PC-9 (cell line): ENCODE data around the gene ZCRB1. TPM values are rescaled to one million over a fixed set of nuclear protein-coding genes. Genes with fewer than 3 reads are reported as not detected.

Experiments used
- BruUV-seq: library from RNA; stranded (reverse); fragments of 400-500 nt; replicated peaks from 2 replicates; lab custom pipeline; 2021; lab: Mats Ljungman, UMichigan
- CTCF ChIA-PET: fragments of 300-600 bp; sonication (Branson Sonifier 250); formaldehyde crosslinking; loops from one replicate; lab custom pipeline; 2022; ENCODE audit warnings: antibody characterized with exemption; lab: Charles Lee
- POLR2A ChIA-PET: fragments of 300-600 bp; sonication (Branson Sonifier 250); formaldehyde crosslinking; loops from one replicate; lab custom pipeline; 2022; ENCODE audit warnings: antibody characterized with exemption; ENCODE audit not compliant: unreplicated experiment; lab: Charles Lee
- DNase-seq, 2 experiments: peaks; one replicate each; pipeline versions ENCODE4 v3.0.0 to v3.0.0-alpha.2; 2015 to 2022; ENCODE audit warnings: mixed read lengths in 1 of 2
- H2AFZ ChIP-seq: fragments of 200-600 bp; sonication (generic); 2 replicates; pipeline ENCODE4 v1.8.1; 2017; ENCODE audit warnings: antibody characterized with exemption
- H3F3A ChIP-seq: fragments of 200-600 bp; sonication (generic); 2 replicates; pipeline ENCODE4 v1.8.1; 2017; ENCODE audit warnings: antibody characterized with exemption, mild to moderate bottlenecking, low read depth; ENCODE audit not compliant: insufficient read depth
- H3K27ac ChIP-seq: fragments of 200-600 bp; sonication (generic); 2 replicates; pipeline ENCODE4 v1.6.1; 2016; ENCODE audit warnings: mixed run types
- H3K27me3 ChIP-seq: fragments of 200-600 bp; sonication (generic); 2 replicates; pipeline ENCODE4 v1.6.1; 2016; ENCODE audit warnings: low read depth, mixed run types; ENCODE audit not compliant: insufficient read depth
- H3K36me3 ChIP-seq: fragments of 200-600 bp; sonication (generic); 2 replicates; pipeline ENCODE4 v1.6.1; 2016; ENCODE audit warnings: low read depth, mixed run types
- H3K4me1 ChIP-seq: fragments of 200-600 bp; sonication (generic); replicated peaks from 2 replicates; pipeline ENCODE4 v1.6.1; 2016; ENCODE audit warnings: mixed run types; ENCODE audit not compliant: insufficient read depth
- H3K4me2 ChIP-seq: fragments of 200-600 bp; sonication (generic); 2 replicates; pipeline ENCODE4 v1.6.1; 2017; ENCODE audit warnings: mixed run types
- H3K4me3 ChIP-seq: fragments of 200-600 bp; sonication (generic); 2 replicates; pipeline ENCODE4 v1.6.1; 2016; ENCODE audit warnings: mixed run types
- H3K79me2 ChIP-seq: fragments of 200-600 bp; sonication (generic); 2 replicates; pipeline ENCODE4 v1.6.1; 2017; ENCODE audit warnings: low read depth, mixed run types
- H3K9me2 ChIP-seq: fragments of 200-600 bp; sonication (generic); 2 replicates; pipeline ENCODE4 v1.8.1; 2017; ENCODE audit warnings: mild to moderate bottlenecking; ENCODE audit not compliant: insufficient read depth
- H3K9me3 ChIP-seq: fragments of 200-600 bp; sonication (generic); 2 replicates; pipeline ENCODE4 v1.8.1; 2016; ENCODE audit warnings: low read depth; ENCODE audit not compliant: insufficient read depth
- H4K20me1 ChIP-seq: fragments of 200-600 bp; sonication (generic); 2 replicates; pipeline ENCODE4 v1.8.1; 2017; ENCODE audit not compliant: insufficient read depth
- EZH2 ChIP-seq: fragments of 200-600 bp; sonication (generic); IDR thresholded peaks from 2 replicates; pipeline ENCODE4 v1.8.0; 2017; ENCODE audit warnings: antibody characterized with exemption, low read depth
- intact Hi-C: fragments of 100-400 bp; cut with micrococcal nuclease; formaldehyde crosslinking; loops from one replicate; pipeline ENCODE4 v1.10.0; 2022; ENCODE audit not compliant: unreplicated experiment
- total RNA-seq: library from RNA; stranded (reverse); gene quantifications from 2 replicates; pipeline ENCODE4 v1.2.3, GENCODE V29; 2021
- TF ChIP-seq, protein P1 (sequence below): fragments of 200-600 bp; sonication (generic); conservative IDR thresholded peaks from 2 replicates; pipeline ENCODE4 v1.6.1; 2017; ENCODE audit warnings: mixed run types, antibody characterized with exemption, mild to moderate bottlenecking, moderate library complexity

ZCRB1 gene
- total RNA-seq, 1 experiment from 2014 or later = 69.3 TPM

DNA sequence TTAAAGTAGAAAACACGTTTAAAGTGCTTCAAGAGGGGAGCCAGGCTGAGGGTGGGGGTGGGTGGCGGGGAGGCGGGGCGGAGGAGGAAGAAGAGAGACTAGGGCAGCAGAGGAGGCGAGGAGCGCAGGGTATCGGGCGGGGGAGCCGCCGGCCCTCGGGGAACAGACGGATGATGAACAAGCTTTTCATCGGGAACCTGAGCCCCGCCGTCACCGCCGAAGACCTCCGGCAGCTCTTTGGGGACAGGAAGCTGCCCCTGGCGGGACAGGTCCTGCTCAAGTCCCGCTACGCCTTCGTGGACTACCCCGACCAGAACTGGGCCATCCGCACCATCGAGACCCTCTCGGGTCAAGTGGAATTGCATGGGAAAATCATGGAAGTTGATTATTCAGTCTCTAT lies 39.2 kb downstream of the ZCRB1 start:
- H2AFZ ChIP-seq = no peak overlapping the region
- no peaks in the 10 kb centered on the region for H4K20me1 ChIP-seq
- no peaks in the 10 kb centered on the region for H3F3A ChIP-seq
- no peak overlapping the region for H3K4me3 ChIP-seq
- no peak overlapping the region for H3K4me2 ChIP-seq
- no peaks in the 10 kb centered on the region for H3K79me2 ChIP-seq
- BruUV-seq = no TSS peak
- ChIA-PET CTCF (no interaction called here), POLR2A (no interaction called here)
- TF ChIP-seq, protein P1, sequence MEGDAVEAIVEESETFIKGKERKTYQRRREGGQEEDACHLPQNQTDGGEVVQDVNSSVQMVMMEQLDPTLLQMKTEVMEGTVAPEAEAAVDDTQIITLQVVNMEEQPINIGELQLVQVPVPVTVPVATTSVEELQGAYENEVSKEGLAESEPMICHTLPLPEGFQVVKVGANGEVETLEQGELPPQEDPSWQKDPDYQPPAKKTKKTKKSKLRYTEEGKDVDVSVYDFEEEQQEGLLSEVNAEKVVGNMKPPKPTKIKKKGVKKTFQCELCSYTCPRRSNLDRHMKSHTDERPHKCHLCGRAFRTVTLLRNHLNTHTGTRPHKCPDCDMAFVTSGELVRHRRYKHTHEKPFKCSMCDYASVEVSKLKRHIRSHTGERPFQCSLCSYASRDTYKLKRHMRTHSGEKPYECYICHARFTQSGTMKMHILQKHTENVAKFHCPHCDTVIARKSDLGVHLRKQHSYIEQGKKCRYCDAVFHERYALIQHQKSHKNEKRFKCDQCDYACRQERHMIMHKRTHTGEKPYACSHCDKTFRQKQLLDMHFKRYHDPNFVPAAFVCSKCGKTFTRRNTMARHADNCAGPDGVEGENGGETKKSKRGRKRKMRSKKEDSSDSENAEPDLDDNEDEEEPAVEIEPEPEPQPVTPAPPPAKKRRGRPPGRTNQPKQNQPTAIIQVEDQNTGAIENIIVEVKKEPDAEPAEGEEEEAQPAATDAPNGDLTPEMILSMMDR = no peak
- TF ChIP-seq EZH2 = no peak
- DNase-seq = no peak
- intact Hi-C loops = no loop called here
- no peaks in the 10 kb centered on the region for H3K9me3 ChIP-seq
- no peaks in the 10 kb centered on the region for H3K9me2 ChIP-seq
- H3K27me3 ChIP-seq = no peaks in the 10 kb centered on the region
- H3K4me1 ChIP-seq = no peaks in the 10 kb centered on the region
- H3K36me3 ChIP-seq = no peaks in the 10 kb centered on the region
- no peak overlapping the region for H3K27ac ChIP-seq

DNA sequence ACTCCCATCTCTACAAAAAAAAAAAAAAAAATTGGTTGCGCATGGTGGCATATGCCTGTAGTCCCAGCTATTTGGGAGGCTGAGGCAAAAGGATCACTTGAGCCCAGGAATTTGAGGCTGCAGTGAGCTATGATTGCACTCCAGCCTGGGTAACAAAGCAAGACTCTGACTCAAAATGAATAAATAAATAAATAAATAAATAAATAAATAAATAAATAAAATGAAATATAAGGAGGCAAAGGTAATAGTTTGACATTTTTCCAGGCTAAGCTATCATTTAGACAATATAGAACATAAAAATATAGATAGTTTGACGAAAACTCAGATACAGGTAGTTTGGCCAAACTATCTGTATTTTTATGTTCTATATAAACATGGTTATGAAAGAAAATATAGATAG lies 40.5 kb downstream of the ZCRB1 start:
- intact Hi-C loops = no loop called here
- no peaks in the 10 kb centered on the region for H3F3A ChIP-seq
- ChIA-PET POLR2A (no interaction called here), CTCF (no interaction called here)
- H3K36me3 ChIP-seq = no peaks in the 10 kb centered on the region
- no peaks in the 10 kb centered on the region for H3K4me1 ChIP-seq
- no peak overlapping the region for H3K4me2 ChIP-seq
- no peak overlapping the region for H3K4me3 ChIP-seq
- H3K79me2 ChIP-seq = no peaks in the 10 kb centered on the region
- no peak overlapping the region for H3K27ac ChIP-seq
- no peaks in the 10 kb centered on the region for H3K9me3 ChIP-seq
- H3K27me3 ChIP-seq = no peaks in the 10 kb centered on the region
- no peak for DNase-seq
- H2AFZ ChIP-seq = no peak overlapping the region
- no peak for TF ChIP-seq EZH2
- TF ChIP-seq, protein P1 = no peak
- H3K9me2 ChIP-seq = no peaks in the 10 kb centered on the region
- no TSS peak for BruUV-seq
- H4K20me1 ChIP-seq = no peaks in the 10 kb centered on the region

DNA sequence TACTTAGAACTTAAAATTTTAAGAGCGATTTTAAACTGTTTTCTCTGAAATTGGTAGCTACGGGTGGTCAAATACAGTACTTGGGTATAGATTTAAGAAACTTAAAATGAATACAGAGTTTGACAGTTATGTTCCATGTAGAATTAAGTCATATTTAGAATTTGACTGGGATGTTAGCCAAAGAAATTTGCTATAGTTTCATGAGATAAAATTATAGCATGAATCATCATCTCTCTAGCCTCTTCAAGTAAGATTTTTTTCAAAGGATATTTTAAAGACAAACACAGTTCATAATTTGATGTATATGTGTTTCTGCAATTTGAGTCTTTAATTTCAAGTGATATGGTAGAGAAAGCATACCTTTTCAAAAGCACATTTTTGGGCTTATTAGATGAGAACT lies 41.0 kb downstream of the ZCRB1 start:
- Histone ChIP-seq H3F3A (no peaks in the 10 kb centered on the region), H3K27ac (no peak overlapping the region), H3K27me3 (no peaks in the 10 kb centered on the region), H3K36me3 (no peaks in the 10 kb centered on the region), H4K20me1 (no peaks in the 10 kb centered on the region), H3K9me2 (no peaks in the 10 kb centered on the region), H2AFZ (no peak overlapping the region), H3K79me2 (no peaks in the 10 kb centered on the region), H3K4me1 (no peaks in the 10 kb centered on the region), H3K9me3 (no peaks in the 10 kb centered on the region), H3K4me2 (no peak overlapping the region), H3K4me3 (no peak overlapping the region)
- intact Hi-C loops = no loop called here
- DNase-seq = no peak
- ChIA-PET CTCF (no interaction called here), POLR2A (interaction anchor here (0.6 kb wide), 1 partner anchor 130 kb away, joined by 13 read pairs; no protein-coding TSS in a partner anchor)
- BruUV-seq = no TSS peak
- no peak for TF ChIP-seq EZH2
- TF ChIP-seq, protein P1 = no peak
